MM.1S (cell line): Measurements from ENCODE around the gene SIPA1.

Experiments
- DNase-seq: peaks from one replicate; pipeline ENCODE4 v3.0.0-alpha.2; 2015
- H2AFZ ChIP-seq: fragments of 300-600 bp; sonication (generic); 2 replicates; pipeline ENCODE4 v1.6.0; 2016; ENCODE audit warnings: antibody characterized with exemption, low read length
- H3F3A ChIP-seq: fragments of 300-600 bp; sonication (generic); 2 replicates; pipeline ENCODE4 v1.6.1; 2016; ENCODE audit warnings: mild to moderate bottlenecking, antibody characterized with exemption, low read length, moderate library complexity, mixed read lengths; ENCODE audit not compliant: insufficient read depth
- H3K27ac ChIP-seq: fragments of 300-600 bp; sonication (generic); 2 replicates; pipeline ENCODE4 v1.5.1; 2016; ENCODE audit warnings: mild to moderate bottlenecking, low read length
- H3K27me3 ChIP-seq: fragments of 300-600 bp; sonication (generic); replicated peaks from 2 replicates; pipeline ENCODE4 v1.6.0; 2016; ENCODE audit warnings: low read length; ENCODE audit not compliant: insufficient read depth
- H3K36me3 ChIP-seq: fragments of 300-600 bp; sonication (generic); replicated peaks from 2 replicates; pipeline ENCODE4 v1.6.1; 2016; ENCODE audit warnings: mild to moderate bottlenecking, low read length, mixed read lengths; ENCODE audit not compliant: insufficient read depth
- H3K4me1 ChIP-seq: fragments of 300-600 bp; sonication (generic); 2 replicates; pipeline ENCODE4 v1.6.1; 2016; ENCODE audit warnings: low read length, mixed read lengths
- H3K4me2 ChIP-seq: fragments of 300-600 bp; sonication (generic); 2 replicates; pipeline ENCODE4 v1.6.0; 2016; ENCODE audit warnings: low read depth, low read length
- H3K4me3 ChIP-seq: fragments of 300-600 bp; sonication (generic); 2 replicates; pipeline ENCODE4 v1.5.1; 2016; ENCODE audit warnings: low read length, mixed read lengths
- H3K79me2 ChIP-seq: fragments of 300-600 bp; sonication (generic); 2 replicates; pipeline ENCODE4 v1.6.1; 2016; ENCODE audit warnings: mixed run types, low read length, mixed read lengths
- H3K9ac ChIP-seq: fragments of 300-600 bp; sonication (generic); 2 replicates; pipeline ENCODE4 v1.6.1; 2016; ENCODE audit warnings: low read length, mixed read lengths
- H3K9me2 ChIP-seq: fragments of 300-600 bp; sonication (generic); replicated peaks from 2 replicates; pipeline ENCODE4 v1.6.1; 2016; ENCODE audit warnings: mild to moderate bottlenecking, low read length, mixed read lengths; ENCODE audit not compliant: insufficient read depth
- H3K9me3 ChIP-seq: fragments of 300-600 bp; sonication (generic); replicated peaks from 2 replicates; pipeline ENCODE4 v1.6.1; 2016; ENCODE audit warnings: mild to moderate bottlenecking, low read length, mixed read lengths; ENCODE audit not compliant: insufficient read depth
- H4K20me1 ChIP-seq: fragments of 300-600 bp; sonication (generic); 2 replicates; pipeline ENCODE4 v1.6.1; 2016; ENCODE audit warnings: mild to moderate bottlenecking, low read length, moderate library complexity, mixed read lengths; ENCODE audit not compliant: insufficient read depth
- CTCF ChIP-seq: fragments of 300-600 bp; sonication (generic); IDR thresholded peaks from 2 replicates; pipeline ENCODE4 v1.5.1; 2016; ENCODE audit warnings: antibody characterized with exemption, low read length, mixed read lengths
- EZH2 ChIP-seq: fragments of 300-600 bp; sonication (generic); optimal IDR thresholded peaks from 2 replicates; pipeline ENCODE3; 2017; ENCODE audit warnings: low read depth, mild to moderate bottlenecking, antibody characterized with exemption, low read length, mixed read lengths
- EZH2phosphoT487 ChIP-seq: fragments of 300-600 bp; sonication (generic); IDR thresholded peaks from 2 replicates; pipeline ENCODE4 v1.6.1; 2018; ENCODE audit warnings: antibody characterized with exemption, low read length

Gene SIPA1

GRCh38 chr11:65634440-65634839 lies 3.5 kb upstream of the SIPA1 start:
- TF ChIP-seq EZH2phosphoT487 = no peak
- no peak for TF ChIP-seq CTCF
- no peak for TF ChIP-seq EZH2
- Histone ChIP-seq H3K4me2 (no peak overlapping the region), H3K27me3 (no peaks in the 10 kb centered on the region), H3K27ac (no peak overlapping the region), H3K9me2 (no peaks in the 10 kb centered on the region), H3K9ac (no peak overlapping the region), H3K4me3 (no peak overlapping the region), H3K9me3 (no peaks in the 10 kb centered on the region), H3K36me3 (no peaks in the 10 kb centered on the region), H3F3A (peaks cover 14% of the 10 kb centered on the region), H2AFZ (no peak overlapping the region), H4K20me1 (no peaks in the 10 kb centered on the region), H3K4me1 (peaks cover 9% of the 10 kb centered on the region), H3K79me2 (peaks cover 9% of the 10 kb centered on the region; the same call in 1 of the 2 replicates)
- no peak for DNase-seq

GRCh38 chr11:65634905-65635731 lies 2.8 kb upstream of the SIPA1 start:
- Histone ChIP-seq H3K27me3 (no peaks in the 10 kb centered on the region), H3K36me3 (no peaks in the 10 kb centered on the region)

GRCh38 chr11:65636108-65637031 lies 1.5 kb upstream of the SIPA1 start:
- no peak overlapping the region for H3K4me3 ChIP-seq
- no peak for DNase-seq
- no peaks in the 10 kb centered on the region for H4K20me1 ChIP-seq
- no peak overlapping the region for H3K9ac ChIP-seq
- no peak overlapping the region for H2AFZ ChIP-seq
- peaks cover 14% of the 10 kb centered on the region for H3F3A ChIP-seq
- H3K79me2 ChIP-seq = peaks cover 9% of the 10 kb centered on the region; the same call in 1 of the 2 replicates
- H3K36me3 ChIP-seq = no peaks in the 10 kb centered on the region
- TF ChIP-seq EZH2phosphoT487 = no peak
- no peak for TF ChIP-seq CTCF
- no peak for TF ChIP-seq EZH2
- no peaks in the 10 kb centered on the region for H3K27me3 ChIP-seq
- H3K9me2 ChIP-seq = no peaks in the 10 kb centered on the region
- H3K4me2 ChIP-seq = peak overlapping the region; percentile 97; the same call in 1 of the 2 replicates
- no peak overlapping the region for H3K27ac ChIP-seq
- peaks cover 9% of the 10 kb centered on the region for H3K4me1 ChIP-seq
- H3K9me3 ChIP-seq = no peaks in the 10 kb centered on the region

More at GRCh38 chr11:65634905-65635731, 2.8 kb upstream of the SIPA1 start:
- no peaks in the 10 kb centered on the region for H3K9me2 ChIP-seq
- H2AFZ ChIP-seq = no peak overlapping the region
- no peak overlapping the region for H3K4me3 ChIP-seq
- H4K20me1 ChIP-seq = no peaks in the 10 kb centered on the region
- no peak overlapping the region for H3K4me2 ChIP-seq
- peaks cover 9% of the 10 kb centered on the region for H3K4me1 ChIP-seq
- TF ChIP-seq EZH2phosphoT487 = no peak
- TF ChIP-seq EZH2 = no peak
- TF ChIP-seq CTCF = no peak
- no peak overlapping the region for H3K27ac ChIP-seq
- peaks cover 9% of the 10 kb centered on the region; the same call in 1 of the 2 replicates for H3K79me2 ChIP-seq
- no peaks in the 10 kb centered on the region for H3K9me3 ChIP-seq
- no peak for DNase-seq
- H3K9ac ChIP-seq = no peak overlapping the region
- H3F3A ChIP-seq = peaks cover 14% of the 10 kb centered on the region
